ENCODE results near the gene KIF3C. TPM values are rescaled to one million over a fixed set of nuclear protein-coding genes. Genes with fewer than 3 reads are reported as not detected.

KIF3C gene
- total and polyA plus RNA-seq, 2 of the 8 experiments (the other 6 are each of a cell fraction or from before 2014, with no cell fraction given) = 13.4 to 58.1 TPM

- TF ChIP-seq HDAC2 (IDR thresholded peaks at IDR 0.05; ENCODE audit: borderline replicate concordance in 1 of 2, low read depth in 2 of 2, low read length in 2 of 2) = no peak
These were observed 62.0 kb downstream of the KIF3C start (continued) for GRCh38 chr2:25920336-25920735.

Data from H1 (cell line).